ENCODE data around the gene TOMM34. TPM values are rescaled to one million over a fixed set of nuclear protein-coding genes. Genes with fewer than 3 reads are reported as not detected.

The TOMM34 gene
- polyA plus RNA-seq, 4 donors = 37.3 to 43.7 (median 41.1) TPM

DNA sequence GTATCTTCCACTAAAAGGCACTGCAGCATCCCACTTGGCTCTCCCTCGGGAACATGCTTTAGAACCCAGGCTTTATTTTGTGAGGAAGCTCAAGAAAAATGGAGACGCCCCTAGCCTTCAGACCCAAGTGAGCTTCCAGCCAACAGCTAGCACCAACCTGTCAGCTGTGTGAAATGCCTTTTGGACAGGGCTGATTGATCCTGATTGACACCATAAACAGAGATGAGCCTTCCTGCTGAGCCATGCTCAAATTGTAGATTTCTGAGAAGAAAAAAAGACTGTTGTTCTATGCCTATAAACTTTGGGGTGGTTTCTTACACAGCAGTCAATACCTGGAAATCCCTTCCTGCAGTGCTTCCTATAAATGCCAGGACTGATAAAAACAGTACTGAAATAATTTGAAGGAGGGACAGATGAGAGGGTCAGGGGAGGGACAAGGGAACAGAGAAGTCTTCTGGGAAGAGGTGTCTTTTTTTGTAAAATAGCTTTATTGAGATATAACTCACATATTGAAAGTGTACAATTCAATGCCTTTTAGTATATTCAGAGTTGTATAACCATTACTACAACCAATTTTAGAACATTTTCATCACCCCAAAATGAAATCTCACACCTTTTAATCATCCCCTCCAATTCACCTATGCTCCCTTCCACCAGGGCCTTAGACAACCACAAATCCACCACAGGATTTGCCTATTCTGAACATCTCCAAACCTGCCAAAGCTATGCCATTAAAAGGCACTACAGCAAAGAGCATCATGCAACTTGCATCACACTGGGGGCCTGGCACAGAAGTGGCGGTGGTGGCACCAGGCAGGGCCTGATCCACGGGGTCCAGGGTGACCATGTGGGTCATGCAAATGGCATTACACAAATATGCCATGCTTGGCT is 3.4 kb upstream of the TOMM34 start:
- no peak for DNase-seq (ENCODE audit: low read depth in 4 of 4, low spot score in 2 of 4)

- no peak for DNase-seq (ENCODE audit: low read depth in 4 of 4, low spot score in 2 of 4)
Observed at GRCh38 chr20:44962483-44962882, 2.3 kb upstream of the TOMM34 start.

DNA sequence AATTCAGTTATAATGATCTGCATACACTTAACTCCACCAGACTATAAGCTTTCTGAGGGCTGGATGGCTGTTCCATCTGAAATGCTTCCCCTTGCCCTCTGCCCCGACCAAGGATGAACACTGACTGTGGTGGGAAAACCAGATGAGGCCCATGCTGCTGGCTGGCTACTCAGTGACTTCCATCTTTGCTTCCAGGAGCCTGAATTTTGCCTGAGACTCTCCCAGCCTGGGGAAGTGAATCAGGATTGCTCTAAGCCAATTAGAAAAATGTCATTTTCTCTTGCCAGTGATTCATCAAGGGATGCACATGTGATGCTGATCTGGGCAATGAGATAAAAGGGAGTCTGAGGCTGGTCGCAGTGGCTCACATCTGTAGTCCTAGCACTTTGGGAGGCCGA is 1.7 kb upstream of the TOMM34 start:
- DNase-seq (ENCODE audit: low read depth in 4 of 4, low spot score in 2 of 4) = no peak

- no peak for DNase-seq (ENCODE audit: low read depth in 4 of 4, low spot score in 2 of 4)
Observed at GRCh38 chr20:44961011-44961869, 1.0 kb upstream of the TOMM34 start.

DNA sequence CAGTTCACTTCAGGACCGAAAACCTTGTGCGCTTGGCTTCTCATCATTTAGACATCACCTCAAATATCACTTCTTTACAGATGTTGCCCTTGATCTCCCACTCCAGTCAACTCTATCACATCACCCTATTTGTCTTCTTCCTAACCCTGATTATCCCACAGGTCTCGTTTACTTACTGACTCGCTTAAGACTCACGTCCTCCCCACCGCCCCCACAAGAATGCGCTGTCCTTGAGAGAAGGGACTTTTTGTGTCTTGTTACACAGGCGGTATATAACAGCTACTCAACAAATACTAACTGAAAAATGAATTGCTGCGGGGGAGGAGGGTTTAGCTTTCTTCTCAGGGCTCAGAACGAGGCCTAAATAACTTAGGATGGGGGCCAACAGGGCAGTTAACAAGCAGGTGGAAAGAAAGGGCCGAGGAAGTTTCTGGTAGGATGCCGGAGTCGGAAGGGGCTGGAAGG is 527 bp downstream of the TOMM34 start:
- peak in 2 of 4 donors; percentile 9 to 27 for DNase-seq (ENCODE audit: low read depth in 4 of 4, low spot score in 2 of 4)

DNA sequence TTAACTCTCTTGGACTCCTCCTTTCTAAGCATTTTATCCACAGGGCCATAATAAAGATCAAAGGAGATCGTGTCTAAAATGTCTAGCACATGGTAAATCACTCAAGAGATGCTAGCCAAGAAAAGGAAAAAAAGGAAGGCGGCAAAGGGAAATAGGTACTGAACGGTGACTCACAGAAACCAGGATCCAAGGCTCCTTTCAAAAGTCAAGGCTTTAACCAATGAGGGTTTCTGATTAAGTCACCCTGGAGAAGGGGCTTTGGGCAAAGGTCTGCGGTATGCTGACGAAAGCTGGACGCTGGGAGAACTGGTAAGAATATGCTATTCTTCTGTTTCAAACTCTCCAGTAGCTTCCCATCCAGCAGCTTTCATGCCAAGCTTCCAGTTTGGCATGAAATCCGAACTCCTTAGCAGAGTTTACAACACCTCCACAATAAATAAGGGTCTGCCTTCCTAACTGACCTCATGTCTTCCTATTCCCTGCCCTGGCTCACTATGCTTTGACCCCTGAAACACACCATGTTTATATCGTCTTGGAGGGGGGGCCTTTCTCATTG is 1.0 kb downstream of the TOMM34 start:
- no peak for DNase-seq (ENCODE audit: low read depth in 4 of 4, low spot score in 2 of 4)

DNA sequence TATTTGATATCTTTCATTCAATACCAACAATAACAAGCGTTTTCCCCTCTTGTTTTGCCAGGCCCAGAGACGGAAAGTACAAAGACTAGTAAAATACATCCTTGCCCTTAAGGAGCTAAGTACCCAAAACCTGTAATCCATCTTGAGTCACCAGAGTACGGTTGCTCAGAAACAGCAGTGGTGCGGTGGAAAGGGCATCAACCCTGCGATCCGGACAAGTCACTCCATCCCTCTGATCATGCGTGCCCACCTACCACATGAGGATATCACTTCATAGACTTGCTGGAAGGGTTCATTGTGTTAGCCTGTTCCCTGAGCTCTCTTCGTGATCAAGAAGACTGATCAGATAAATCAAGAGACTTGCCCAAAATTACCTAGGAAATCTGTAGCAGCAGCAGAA is 1.9 kb downstream of the TOMM34 start:
- DNase-seq (ENCODE audit: low read depth in 4 of 4, low spot score in 2 of 4) = no peak

DNA sequence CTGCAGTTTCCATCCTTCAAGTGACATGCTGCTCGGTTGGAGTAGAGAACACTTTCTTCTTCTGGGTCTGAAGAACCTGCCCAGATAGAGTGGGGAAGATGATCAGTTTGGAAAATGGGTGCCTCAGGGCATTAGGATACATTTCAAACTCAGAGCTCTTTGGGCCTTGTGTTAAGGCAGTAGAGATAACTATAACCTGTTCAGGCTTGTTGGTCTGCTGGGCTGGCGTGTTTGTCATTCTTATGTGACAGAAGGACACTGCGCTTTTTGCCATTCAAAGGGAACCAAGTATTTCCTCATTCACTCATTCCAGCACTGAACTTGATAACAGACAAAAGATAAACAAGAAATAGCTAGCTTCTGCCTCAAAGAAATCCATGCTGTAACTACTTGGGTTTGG is 3.8 kb downstream of the TOMM34 start:
- DNase-seq (ENCODE audit: low read depth in 4 of 4, low spot score in 2 of 4) = no peak

- no peak for DNase-seq (ENCODE audit: low read depth in 4 of 4, low spot score in 2 of 4)
Observed at GRCh38 chr20:44955270-44955669, 4.9 kb downstream of the TOMM34 start.

GRCh38 chr20:44954211-44954610 is 6.0 kb downstream of the TOMM34 start:
- no peak for DNase-seq (ENCODE audit: low read depth in 4 of 4, low spot score in 2 of 4)

DNA sequence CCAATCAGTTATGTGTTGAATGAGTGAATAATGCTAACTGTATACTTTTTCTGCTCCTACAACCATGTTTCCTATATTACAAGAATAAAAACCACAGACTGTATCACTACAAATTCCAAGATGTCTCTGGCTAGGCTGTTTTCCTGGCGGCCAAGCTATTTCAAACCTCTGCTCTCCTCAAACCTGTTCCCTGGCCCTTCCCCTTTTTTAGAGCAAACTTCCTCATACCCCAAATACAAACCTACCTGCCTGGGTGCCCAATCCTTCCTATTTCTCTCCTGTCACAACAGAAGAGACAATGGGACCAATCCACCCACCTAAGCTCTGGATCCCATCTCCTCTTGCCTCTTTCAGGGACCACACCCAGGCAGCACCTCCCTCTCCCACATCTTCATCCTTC is 7.5 kb downstream of the TOMM34 start:
- DNase-seq (ENCODE audit: low read depth in 4 of 4, low spot score in 2 of 4) = no peak

- DNase-seq (ENCODE audit: low read depth in 4 of 4, low spot score in 2 of 4) = no peak
Observed at GRCh38 chr20:44950368-44950767, 9.8 kb downstream of the TOMM34 start.

GRCh38 chr20:44948513-44948912 is 11.7 kb downstream of the TOMM34 start:
- DNase-seq (ENCODE audit: low read depth in 4 of 4, low spot score in 2 of 4) = no peak

GRCh38 chr20:44948107-44948506 is 12.1 kb downstream of the TOMM34 start:
- no peak for DNase-seq (ENCODE audit: low read depth in 4 of 4, low spot score in 2 of 4)

DNA sequence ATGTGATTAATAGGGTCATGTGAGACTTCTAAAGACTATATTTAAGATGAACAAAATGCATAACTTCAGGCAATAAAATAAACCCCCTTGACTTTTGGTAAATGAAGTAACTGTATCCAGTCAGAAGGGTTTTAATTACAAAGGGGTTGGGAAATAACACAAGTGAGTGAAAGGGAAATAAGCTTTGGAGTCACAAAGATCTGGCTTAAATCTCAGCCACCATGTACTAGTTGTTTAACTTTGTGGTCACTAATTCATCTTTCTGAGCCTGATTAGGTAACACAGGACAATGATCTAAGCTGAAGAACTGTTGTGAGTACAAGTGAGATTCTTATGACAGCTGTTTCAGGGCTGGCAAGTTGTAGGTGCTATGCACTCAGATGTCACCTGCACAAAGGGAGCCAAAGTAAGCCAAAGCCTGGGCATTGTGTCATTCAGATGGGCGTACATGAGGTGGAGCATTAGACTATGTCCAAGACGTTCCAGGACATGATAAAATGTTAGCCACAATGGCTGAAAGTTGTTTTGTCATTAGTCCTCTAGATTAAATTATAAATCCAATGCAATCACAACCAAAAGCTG is 13.8 kb downstream of the TOMM34 start:
- no peak for DNase-seq (ENCODE audit: low read depth in 4 of 4, low spot score in 2 of 4)

- DNase-seq (ENCODE audit: low read depth in 4 of 4, low spot score in 2 of 4) = no peak
Observed at GRCh38 chr20:44945261-44945660, 14.9 kb downstream of the TOMM34 start.

- no peak for DNase-seq (ENCODE audit: low read depth in 4 of 4, low spot score in 2 of 4)
Observed at GRCh38 chr20:44943828-44944227, 16.4 kb downstream of the TOMM34 start.

GRCh38 chr20:44942264-44942973 is 17.8 kb downstream of the TOMM34 start:
- no peak for DNase-seq (ENCODE audit: low read depth in 4 of 4, low spot score in 2 of 4)

- no peak for DNase-seq (ENCODE audit: low read depth in 4 of 4, low spot score in 2 of 4)
Observed at GRCh38 chr20:44941120-44941691, 19.0 kb downstream of the TOMM34 start.

- no peak for DNase-seq (ENCODE audit: low read depth in 4 of 4, low spot score in 2 of 4)
Observed at GRCh38 chr20:44938637-44939036, 21.6 kb downstream of the TOMM34 start.
